NCI-H1417 (cell line): ENCODE results near the gene SLC6A12.
"Not testable (repeated sequence)": the region's sequence is repeated elsewhere in the genome, so short reads cannot be mapped to it uniquely, and the experiment has no call there.

Source experiments
- DNase-seq, 3 experiments: peaks; one replicate each; lab custom pipeline; 2025; lab: John Stamatoyannopoulos, UW

The SLC6A12 gene

DNA sequence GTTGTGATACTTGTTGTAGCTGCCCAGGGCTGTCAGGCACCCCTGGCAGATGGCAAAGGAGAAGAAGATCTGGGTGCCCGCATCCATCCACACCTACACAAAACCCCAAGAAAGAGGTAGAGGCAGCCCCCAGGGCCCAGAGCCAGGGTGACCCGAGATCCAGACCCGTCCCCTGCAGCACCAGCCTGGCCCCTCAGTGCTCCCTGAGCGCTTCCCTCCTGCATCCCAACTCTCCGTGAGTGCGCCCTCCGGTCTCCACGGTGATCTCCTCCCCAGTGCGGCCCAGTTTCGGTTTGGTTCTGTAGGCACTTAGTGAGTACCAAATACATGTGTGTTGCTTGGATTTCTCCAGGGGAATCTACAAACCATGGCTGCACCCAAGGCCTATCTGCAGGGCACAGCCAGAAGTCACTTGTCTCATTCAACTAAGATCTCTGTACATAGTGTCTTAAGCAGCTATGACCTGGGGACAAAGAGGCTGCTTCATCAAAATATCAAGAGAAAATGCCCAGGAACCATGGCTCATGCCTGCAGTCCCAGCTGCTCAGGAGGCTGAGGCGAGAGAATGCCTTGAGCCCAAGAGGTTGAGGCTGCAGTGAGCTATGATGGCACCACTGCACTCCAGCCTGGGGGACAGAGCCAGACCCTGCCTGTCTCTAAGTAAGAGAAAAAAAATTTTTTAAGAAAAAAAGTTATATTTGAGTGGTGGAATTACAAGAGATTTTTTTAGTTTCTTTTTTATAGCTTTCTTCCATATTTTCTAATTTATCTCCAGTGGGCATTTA lies 15.9 kb downstream of the SLC6A12 start:
- DNase-seq: no peak

GRCh38 chr12:197347-197746 lies 16.6 kb downstream of the SLC6A12 start:
- DNase-seq: no peak

DNA sequence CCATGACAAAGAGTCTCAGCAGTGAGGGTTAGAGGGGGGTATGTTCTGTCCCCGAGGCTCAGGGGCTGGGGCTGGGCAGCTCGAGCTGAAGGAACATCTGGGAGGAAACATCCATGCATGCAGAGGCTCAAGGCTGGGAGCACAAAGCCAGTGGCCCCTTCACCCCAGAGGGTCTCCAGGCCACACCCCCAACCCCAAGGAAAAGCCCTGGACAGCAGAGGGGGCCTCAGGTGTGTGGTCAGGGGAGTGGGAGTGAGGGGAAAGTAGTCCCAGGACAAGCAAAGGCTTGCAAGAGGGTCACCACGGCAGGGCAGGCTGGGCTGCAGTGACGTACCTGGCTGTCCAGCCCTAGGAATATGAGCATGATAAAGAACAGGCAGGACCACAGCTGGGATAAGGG lies 17.5 kb downstream of the SLC6A12 start:
- no peak for DNase-seq

DNA sequence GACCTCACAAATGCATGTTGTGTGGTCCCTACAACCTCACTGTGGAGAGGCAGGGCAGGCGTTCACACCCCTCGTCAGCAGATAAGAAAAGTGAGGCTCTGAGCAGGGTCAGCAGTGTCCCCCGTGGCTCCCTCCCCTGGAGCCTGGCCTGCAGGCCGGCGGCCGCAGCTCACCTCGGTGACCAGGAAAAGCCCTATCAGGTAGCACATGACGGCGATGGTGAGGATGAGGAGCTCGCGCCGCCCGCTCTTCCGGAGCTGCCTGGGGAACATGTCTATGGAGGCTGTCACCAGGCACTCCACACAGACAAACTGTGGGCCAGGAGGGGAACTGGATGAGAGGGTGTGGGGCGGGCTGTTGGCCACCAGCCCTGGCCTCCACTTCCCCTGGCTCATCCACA lies 18.0 kb downstream of the SLC6A12 start:
- DNase-seq: no peak

DNA sequence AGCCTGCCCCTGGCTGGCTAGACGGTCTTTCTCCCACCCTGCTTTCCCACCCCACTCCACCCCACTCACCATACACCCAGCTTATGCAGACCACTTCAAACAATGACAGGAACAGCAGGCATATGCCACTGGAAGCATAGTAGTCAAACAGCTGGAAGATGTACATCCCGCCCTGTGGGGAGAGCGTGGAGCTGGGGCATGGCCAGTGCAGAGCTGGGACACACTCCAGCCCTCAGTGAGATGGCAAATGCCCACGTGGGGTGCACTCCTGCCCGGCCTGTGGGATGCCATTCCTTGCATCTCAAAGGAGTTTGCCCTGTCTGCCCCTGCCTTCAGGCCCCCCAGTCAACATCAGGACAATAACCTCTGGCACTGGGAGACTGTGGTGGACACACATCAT lies 18.8 kb downstream of the SLC6A12 start:
- DNase-seq: no peak

DNA sequence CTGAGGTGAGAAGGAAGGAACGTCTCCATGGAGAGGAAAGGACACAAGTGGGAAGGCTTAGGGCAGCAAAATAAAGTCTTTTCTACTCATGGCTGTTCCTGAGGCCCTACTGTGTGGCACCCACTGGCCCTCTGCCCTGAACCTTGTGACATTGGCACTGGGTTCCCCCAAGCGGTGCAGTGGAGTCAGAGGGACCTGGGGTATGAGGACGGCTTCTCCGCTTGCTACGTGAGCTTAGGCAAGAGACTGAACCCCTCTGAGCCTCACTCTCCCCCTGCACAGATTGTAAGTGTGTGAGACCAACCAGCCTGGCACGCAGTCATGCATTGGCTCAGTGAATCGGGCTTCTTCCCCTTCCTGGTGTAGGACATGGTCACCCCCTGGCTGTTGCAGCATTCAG lies 19.7 kb downstream of the SLC6A12 start:
- DNase-seq: no peak

DNA sequence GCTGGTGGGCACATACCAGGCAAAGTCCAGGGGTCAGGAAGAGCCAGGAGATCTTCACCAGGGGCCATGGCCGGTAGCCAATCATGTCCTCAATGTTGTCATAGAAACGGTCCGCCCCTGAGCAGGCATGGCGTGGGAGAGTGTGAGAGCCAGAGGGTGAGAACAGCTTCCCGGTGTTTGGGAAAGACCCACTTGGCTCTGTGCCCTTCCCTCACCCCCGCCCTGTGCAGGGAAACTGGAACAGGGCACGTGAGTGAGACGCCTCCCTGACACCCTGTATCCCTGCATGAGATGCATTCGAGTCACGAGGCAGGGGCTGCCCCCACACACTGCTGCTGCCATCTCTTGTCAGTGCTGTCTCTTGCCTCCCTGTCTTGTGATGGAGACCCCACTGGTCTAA lies 20.7 kb downstream of the SLC6A12 start:
- DNase-seq: peak in 1 of 3 experiments; percentile 51

- DNase-seq: no peak
Measured at GRCh38 chr12:191541-191940, 22.4 kb downstream of the SLC6A12 start.

DNA sequence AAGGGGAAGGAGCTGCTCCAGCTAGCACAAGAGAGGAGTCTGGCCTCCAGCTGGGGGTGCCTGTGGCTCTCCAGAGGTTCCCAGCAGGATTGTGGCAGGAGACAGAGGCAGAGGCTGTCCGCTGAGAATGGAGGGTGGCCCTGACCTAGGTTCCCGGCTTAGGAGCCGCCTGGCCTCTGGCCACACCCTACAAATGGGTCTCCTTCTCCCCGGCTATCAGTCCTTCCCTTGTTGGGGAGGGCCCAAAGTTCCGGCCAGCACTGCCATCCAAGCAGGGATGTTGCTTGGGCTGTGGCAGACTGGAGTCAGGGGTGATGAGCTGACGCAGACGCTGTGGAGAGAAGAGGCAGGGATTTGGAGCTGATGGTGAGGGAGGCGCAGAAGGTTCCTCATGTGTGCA lies 23.1 kb downstream of the SLC6A12 start:
- no peak for DNase-seq

GRCh38 chr12:189622-189962 lies 24.4 kb downstream of the SLC6A12 start:
- no peak for DNase-seq

DNA sequence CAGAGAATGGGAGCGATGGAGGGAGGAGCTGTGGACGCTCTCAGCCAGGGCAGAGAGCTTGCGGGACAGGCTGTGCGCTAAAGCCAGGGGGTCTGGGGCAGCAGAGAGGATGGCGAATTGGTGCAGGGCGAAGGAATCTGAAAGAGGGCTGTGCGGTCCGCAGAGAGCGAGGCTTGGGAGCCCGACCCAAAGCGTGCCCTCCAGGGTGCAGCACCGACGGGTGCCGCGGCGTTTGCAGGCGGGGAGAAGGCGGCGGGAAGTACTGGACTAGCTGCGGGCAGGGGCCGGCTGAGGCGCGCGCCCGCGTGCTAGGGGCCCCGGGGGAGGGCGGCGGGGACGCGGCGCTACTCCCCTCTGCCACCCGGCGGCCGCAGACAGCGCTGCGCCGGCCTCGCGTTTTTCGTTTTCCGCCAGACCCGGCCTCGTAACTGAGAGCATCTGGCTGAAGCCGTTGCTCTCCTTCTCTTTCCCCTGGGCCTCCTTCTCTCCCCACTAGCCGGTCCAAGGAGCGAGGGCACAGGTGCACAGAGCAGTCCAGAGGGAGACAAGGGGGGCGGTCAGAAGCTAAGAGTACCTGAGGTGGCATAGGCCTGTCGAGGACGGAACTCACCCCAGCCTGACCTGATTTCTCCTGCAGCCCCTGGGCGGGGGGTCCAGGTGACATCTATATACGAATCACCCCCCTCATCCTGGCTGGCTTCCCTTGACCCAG lies 24.9 kb downstream of the SLC6A12 start:
- peak in 2 of 3 experiments; percentile 9 to 55 for DNase-seq

DNA sequence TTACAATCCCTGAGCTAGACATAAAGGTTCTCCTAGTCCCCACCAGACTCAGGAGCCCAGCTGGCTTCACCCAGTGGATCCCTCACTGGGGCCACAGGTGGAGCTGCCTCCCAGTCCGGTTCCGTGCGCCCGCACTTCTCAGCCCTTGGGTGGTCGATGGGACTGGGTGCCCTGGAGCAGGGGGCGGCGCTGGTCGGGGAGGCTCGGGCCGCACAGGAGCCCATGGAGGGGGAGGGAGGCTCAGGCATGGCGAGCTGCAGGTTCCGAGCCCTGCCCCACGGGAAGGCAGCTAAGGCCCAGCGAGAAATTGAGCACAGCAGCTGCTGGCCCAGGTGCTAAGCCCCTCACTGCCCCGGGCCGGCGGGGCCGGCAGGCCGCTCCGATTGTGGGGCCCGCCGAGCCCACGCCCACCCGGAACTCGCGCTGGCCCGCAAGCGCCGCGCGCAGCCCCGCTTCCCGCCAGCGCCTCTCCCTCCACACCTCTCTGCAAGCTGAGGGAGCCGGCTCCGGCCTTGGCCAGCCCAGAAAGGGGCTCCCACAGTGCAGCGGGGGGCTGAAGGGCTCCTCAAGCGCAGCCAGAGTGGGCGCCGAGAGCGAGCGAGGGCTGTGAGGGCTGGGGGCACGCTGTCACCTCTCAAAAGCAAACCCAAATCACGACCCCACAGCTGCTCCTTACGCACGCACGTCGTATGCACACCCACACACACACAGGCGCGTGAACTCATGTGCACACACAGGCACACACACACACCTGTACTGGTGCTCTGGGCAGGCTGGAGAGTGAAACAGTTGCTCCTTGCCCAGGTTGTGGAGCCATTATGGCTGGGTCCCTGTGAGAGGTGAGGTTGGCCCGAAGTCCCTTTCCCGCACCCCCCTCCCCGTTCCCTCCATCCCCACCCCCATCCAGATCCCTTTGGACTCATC lies 25.7 kb downstream of the SLC6A12 start:
- not testable (repeated sequence) for DNase-seq

DNA sequence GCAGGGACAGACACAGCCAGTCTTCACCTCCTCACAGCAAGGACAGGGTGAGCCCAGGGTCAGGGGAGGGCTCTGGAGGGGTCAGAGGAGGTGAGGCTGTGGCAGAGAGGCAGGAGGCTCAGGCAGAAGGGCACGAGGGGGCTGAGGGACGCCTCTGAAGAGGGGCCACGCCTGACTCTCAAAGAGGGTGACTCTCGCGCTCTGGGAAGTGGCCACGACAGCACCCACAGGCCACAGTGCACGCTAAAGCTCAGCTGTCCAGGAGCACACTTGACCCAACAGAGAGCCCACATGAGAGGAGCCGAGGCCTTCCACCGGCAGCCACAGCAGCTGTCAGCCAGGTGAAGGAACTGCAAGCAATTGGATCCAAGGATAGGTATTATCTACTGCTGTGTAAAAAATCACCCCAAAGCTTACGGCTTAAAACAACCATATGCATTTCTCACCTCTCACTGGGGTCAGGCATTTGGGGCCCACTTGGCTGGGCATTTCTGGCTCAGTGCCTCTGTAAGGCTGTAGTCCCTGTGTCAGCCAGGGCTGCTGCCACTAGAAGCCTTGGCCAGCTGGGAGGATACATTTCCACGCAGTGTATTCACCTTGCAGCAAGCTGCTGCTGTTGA lies 27.8 kb downstream of the SLC6A12 start:
- DNase-seq: no peak

DNA sequence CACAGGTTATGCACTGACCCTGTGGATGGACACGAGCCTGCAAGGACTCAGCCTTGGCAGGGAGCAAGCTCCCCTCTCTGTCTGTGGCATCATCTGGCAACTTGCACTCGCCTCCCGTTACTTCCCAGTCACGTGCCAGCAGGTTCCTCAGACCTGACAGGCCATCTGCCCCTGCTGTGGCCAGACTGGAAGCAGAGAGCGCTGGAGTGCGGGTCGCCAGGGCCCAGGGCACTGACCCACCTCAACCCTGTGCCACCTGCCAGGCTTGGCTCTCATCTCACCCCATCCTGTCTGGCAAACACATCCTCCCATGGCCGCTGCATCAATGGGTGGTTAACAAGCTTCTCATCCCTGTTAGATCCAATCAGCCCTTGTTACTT lies 28.4 kb downstream of the SLC6A12 start:
- no peak for DNase-seq

GRCh38 chr12:184811-185575 lies 29.0 kb downstream of the SLC6A12 start:
- no peak for DNase-seq

DNA sequence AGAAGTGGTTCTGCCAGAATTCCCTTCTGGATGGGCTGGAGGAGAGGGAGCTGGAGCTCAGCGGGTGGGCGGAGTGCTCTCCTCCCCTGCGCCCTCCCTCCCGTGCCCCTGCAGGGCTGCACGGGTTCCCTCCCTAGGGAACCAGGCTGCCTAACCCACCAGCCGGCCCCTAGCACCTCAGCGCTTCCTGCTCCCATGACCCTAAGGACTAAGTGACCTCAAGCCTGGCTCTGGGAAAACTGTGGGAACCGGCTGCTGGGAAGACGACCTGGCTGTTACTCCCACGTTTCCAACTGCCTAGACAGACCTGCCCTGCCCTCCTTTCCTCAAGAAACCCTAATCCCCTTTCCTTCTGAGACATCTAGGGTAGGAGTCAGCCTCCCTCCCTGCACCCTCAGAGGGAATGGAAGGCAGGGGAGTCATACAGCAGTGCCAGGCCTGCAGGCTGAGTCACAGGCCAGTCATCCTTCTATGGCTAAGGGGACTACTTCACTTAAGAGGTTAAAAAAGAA lies 31.5 kb downstream of the SLC6A12 start:
- no peak for DNase-seq

GRCh38 chr12:181921-182320 lies 32.0 kb downstream of the SLC6A12 start:
- no peak for DNase-seq

GRCh38 chr12:180445-180844 lies 33.5 kb downstream of the SLC6A12 start:
- DNase-seq: no peak

DNA sequence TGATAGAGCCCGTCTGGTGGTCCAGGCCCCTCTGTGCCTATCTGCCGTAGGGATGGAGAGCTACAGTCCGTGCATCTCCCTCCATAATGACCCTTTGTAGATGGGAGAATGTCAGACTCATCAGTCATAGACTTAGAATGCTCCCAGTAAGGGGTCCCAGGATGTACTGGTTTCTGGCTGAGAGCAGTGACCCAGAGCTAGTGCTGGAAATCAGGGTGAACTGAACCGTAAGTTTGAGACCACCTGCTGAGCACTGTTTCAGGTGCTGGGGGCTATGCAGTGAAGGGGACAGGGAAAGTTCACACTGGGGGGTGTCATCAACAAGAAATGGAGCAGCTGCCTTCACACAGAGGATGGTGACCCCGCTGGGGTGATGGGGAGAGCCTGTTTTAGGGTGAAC lies 34.1 kb downstream of the SLC6A12 start:
- DNase-seq: no peak

DNA sequence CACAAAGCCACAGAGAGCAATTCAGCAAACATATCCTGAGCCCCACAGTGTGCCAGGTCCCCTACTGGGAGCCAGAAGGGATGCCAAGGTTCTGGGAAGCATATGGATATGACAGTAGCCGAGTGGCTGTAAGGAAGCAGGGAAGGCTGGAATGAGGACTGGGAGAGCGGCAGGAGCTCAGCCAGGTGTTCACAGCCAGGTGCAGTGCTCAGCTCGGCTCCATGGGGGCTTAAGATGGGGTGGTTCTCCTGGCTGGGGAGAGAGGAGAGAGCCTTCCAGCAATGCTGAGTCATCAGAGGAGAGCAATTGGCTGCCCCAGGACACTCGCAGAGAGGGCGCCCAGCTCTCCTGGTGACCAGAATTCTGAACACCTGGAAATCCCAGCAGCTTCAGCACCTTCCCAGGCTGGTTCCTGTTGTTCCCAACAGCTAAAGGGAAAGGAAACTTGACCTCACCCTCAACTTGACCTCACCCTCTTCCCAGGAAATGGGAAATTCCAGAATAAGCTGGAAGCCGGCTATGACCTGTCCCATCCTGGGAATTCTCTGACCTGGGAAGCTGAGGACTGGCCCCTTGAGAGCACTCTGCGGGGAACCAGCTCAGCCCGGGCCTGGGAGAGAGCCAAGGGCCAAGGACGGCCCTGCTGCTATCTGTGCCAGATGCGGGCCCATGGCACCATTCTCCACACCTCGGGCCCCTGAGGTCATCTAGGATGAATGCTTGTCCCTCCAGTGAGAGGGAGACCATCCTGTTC lies 34.6 kb downstream of the SLC6A12 start:
- DNase-seq: peak; percentile 20 to 61 (median 40)

GRCh38 chr12:178829-179109 lies 35.2 kb downstream of the SLC6A12 start:
- DNase-seq: peak in 1 of 3 experiments; percentile 49
